GM12891 (cell line): ENCODE results near the gene NHS.

Experiments
- PAX5 ChIP-seq: IDR thresholded peaks from 2 replicates; pipeline ENCODE4 v1.6.1; 2011; ENCODE audit warnings: low read length, moderate library complexity, mild to moderate bottlenecking; ENCODE audit not compliant: insufficient read depth, severe bottlenecking
- POLR2A ChIP-seq: IDR thresholded peaks from 2 replicates; pipeline ENCODE4 v1.6.1; 2011; ENCODE audit warnings: low read depth, low read length, control low read depth
- POLR2AphosphoS5 ChIP-seq: IDR thresholded peaks from 2 replicates; pipeline ENCODE4 v1.6.1; 2011; ENCODE audit warnings: low read depth, low read length, control low read depth
- TAF1 ChIP-seq: IDR thresholded peaks from 2 replicates; pipeline ENCODE4 v1.6.1; 2011; ENCODE audit warnings: low read depth, low read length, control low read depth

DNA sequence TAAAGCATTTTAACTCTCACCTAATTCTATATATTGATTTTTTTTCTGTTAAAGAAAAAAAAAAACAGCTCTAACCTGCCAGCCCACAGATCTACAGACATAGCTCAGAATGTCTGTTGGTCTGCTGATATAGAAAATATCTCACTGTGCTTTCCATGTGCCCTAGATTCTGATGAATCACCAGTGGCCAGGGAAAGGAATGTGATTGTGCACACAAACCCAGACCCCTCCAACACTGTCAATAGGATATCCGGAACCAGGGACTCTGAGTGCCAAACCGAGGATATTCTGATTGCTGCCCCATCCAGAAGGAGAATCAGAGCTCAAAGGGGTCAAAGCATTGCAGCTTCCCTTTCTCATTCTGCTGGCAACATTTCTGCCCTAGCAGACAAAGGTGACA lies 350.2 kb downstream of the NHS start:
- no peak for TF ChIP-seq POLR2AphosphoS5
- TF ChIP-seq POLR2A = no peak
- no peak for TF ChIP-seq PAX5
- TF ChIP-seq TAF1 = no peak
